GM19025 (cell line): ENCODE data around the gene SLC39A11.
"Not testable (repeated sequence)": the region's sequence is repeated elsewhere in the genome, so short reads cannot be mapped to it uniquely, and the experiment has no call there.

Experiments used
- ATAC-seq: cut with Tn5 transposase; IDR thresholded peaks from one replicate; pipeline ENCODE4 v1.9.1; 2021; ENCODE audit warnings: mild to moderate bottlenecking, low read depth, moderate library complexity; ENCODE audit not compliant: unreplicated experiment

Gene SLC39A11

DNA sequence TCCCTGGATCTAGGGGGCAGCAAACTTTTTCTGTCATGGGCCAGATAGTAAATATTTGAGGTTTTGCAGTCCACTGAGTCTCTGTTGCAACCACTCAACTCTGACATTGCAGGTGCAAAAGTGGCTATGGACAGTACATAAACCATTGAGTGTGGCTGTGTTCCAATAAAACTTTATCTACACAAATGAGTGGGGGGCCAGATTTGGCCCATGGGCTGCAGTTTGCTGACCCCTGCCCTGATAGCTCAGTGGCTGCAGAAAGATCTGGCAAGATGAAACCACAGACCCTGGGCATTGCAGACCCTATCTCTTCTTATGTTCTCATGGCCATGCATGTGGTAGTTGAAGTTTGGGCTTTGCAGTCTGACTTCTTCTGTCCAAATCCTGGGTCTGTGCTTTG is 440.5 kb downstream of the SLC39A11 start:
- ATAC-seq = no peak

DNA sequence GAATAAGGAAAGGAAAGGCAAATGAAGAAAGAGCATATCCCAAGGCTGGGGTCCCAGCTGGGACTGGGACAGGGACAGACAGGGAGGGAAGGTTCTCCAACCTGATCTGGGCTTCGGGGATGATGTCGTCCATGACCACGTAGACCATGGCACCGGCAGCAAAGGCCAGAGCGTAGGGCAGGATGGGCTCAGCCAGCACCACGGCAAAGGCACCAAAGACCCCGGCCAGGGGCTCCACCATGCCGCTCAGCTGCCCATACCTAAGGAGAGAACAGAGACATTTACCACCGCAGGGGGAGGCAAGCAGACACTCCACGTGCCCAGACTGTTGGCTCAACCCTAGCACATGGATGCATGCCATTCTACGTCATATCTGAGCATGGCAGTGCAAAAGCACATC is 443.8 kb downstream of the SLC39A11 start:
- no peak for ATAC-seq

DNA sequence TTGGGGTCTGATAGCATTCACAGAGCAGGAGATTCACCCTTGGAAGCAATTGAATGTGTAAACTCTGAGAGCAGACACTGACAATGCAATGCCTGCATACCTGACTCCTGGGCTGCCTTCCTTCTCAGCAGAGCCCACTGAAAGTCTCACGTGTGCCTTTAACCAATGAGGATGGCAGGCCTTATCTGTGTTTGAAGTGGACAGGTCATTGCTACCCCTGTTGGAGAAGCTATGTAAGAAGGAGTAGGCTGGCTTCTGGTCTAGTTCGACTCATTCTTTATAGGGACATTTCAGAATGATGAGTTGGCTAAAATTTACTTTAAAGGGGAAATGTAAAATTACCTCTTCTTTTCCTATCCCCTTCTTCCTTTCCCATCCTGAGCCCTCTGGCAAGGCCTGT is 446.3 kb downstream of the SLC39A11 start:
- no peak for ATAC-seq

DNA sequence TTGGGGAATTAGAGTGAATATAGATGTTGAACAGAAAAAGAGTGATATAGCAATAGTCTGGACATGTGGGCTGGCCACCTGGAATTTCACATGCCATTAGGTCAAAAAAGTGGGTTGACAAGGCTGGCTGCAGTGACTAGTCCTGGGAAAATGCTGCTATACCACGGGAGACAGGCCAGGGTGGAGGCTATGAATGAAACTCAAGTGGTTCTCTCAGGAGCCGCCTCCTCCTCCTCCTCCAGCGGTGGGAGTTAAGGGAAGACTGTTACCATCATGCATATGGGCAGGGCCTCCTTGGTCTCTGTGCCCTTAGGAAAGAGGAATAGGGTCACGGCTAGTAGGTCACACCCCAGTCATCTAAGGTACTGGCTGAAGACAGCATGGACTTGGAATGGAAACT is 448.0 kb downstream of the SLC39A11 start:
- ATAC-seq = no peak

DNA sequence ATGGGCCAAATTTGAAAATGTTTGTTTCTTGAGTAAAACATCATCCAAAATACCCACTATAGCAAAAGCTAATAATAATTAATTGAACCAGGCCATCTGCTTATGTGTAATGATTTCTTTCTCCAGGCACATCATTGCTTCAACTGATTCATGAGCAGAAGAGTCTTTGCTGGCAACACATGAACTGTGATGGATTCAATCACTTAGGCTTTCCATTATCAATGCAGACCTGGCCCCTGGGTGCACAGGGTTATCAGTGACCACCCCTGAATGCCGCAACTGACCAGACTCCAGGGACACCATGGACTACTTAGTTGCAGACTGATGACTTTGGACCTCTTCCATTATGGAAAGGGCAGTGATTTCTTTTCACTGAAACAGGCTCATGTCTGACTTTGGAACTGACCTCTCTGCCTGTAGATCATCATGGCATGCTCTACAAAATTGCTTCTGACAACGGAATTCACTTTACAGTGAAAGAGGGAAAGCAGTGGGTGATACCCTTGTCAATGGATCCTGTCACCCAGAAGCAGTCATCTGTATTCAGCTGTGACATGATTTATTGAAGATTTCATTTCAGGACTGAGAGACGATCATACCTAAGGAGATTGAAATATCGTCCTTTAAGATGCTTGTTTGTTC is 448.8 kb downstream of the SLC39A11 start:
- no peak for ATAC-seq

DNA sequence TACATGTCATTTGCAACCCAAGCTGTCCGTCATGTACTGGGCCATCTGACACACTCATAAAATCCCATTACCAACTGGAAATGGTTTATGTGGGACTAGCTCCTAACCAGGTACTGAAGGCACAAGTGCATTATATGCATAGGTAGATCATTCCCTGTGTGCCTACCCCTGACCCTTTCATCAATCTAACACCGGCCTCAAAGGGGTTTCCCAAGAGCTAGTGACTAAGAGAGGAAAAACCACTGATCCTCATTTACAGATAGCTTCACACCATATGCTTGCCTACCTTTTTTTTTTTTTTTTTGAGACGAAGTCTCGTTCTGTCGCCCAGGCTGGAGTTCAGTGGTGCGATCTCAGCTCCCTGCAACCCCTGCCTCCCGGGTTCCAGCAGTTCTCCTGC is 449.8 kb downstream of the SLC39A11 start:
- no peak for ATAC-seq

DNA sequence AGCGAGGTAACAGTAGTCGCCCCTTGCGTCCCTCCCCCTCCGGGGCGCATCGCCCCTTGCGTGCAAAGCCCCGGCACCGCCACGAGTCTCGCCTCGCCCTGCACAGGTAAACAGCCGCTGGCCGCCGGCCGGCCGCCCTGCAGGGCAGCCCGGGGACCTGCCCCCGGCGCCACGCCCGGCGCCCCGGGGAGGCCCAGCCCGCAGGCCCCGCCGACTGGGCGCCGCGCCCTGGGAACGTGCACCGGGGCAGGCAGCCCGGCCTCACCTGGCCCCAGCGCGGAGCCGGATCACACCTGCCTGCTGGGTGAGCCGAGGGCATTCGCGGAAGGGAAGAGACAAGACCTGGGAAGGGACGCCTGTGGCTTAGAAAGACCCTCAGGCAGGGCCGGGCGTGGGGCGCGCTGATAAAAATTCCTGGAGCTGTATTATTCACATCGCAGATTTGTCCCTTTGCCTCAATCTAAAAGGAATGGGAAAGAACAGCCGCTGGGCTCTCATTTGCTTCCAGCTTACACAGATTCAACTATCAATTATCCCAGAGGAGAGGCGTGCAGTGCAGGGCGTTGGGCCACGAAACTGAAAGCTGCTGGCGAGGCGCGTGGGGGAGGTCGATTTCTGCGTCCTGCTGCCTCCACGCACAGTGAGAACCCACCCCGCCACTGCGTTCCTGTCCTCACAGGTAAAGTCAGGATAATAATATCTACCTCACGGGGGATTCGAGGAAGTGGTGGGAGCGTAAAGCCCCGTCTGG is 451.9 kb downstream of the SLC39A11 start:
- no peak for ATAC-seq

DNA sequence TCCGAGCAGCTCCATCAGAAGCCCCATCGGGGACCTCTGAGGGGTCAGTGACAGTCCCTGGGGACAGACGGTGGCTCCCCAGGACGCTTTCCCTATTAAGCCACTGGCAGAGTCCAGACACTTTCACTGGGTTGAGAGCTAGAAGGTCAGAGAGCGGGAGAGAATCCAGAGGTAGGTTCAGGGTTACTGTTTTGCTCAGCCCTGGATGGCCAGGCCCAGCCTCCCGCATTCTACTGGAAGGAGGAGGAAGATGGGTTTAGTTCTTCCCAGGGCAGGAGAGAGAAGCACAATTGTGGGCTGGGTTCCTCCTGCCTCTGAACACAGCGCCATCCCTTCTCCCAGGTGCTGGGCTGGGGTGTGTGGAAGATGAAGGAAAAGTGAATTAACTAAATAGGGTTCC is 452.8 kb downstream of the SLC39A11 start:
- no peak for ATAC-seq

DNA sequence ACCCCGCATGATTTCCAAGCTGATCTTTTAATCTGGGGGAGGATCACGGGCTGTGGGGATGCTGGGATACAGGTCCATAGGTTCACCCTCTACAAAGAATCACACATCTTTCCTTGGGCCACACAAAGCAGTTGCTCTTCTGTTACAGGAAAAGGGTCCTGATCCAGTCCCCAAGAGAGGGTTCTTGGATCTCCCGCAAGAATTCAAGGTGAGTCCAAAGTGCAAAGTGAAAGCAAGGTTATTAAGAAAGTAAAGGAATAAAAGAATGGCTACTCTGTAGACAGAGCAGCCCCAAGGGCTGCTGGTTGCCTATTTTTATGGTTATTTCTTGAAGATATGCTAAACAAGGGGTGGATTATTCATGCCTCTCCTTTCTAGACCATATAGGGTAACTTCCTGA is 453.6 kb downstream of the SLC39A11 start:
- ATAC-seq = not testable (repeated sequence)

DNA sequence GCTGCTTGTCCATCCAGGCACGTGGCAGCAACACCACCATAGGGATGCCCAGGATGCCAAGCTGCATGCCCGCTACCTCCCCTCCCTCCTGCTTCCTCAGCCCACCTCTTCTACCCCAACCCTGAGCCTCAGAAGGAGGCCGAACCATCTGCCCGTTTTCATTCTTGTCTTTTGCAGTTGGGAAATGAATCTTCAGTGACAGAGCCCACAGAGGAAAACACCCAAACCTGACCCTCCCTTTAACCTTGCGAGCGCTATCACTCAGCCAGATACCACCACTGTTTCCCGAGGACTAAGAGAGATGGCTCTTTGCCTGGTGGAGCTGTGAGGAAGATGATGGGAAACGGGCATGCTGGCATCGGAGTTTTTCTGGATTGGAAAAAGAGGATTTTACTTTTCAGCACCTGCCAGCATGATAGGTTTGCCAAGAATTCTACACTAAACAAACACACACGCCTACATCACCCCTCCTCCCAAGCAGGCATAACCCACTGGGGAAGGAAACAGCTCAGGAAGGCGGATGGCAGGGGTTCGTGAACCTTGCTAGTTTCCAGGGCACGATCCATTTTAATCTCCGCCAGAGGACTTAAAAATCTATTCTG is 457.4 kb downstream of the SLC39A11 start:
- no peak for ATAC-seq

DNA sequence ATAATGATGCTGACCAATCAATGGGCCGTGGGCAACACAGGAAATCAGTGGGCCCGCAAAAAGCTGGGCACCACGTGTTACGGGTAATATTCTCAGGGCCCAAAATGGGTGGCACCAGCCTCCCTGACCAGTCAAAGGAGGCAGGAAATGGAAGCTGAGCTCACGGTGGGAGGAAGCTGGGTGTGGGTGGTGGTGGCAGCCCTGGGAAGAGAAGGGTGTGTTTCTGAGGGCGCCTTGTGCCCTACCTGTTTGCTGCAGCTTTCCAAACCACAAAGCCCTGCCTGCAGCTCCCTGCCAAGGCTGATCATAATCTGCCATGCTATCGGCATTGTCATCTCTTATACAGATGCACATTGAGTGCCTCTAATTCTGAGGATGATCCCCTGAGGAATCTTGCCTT is 457.9 kb downstream of the SLC39A11 start:
- no peak for ATAC-seq

DNA sequence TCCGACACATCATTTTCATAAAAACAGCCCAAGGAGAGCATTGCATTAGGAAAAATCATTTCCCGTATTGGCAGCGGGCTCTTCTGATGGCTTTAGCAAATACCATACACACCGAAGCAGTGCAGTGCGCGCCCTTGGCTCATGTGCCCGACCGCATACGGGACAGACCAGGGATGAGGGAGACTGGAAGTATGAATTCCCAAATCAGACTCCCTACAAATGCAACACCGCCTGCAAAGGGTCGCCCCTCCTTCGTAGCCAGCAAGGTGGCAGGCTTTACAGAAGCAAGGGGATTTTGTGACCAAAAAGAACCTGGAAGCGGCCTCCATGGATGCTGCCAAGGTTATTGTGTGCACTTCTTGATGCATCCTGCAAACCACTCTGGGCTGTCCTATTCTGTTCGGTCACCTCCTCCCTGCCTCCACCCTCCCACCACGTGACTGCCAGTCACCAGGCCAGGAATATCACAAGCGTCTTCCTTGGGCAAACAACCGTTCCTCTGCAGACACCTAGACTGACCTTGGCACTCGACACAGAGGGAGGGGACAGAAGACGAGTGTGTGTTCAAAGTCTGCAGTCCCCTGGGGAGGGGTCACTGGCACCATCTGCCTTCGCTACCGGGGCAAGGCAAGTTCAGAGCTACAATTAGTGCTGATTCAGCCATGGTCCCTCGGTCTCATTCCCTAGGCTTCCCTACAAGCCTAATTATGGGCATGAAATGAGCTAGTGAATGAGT is 460.4 kb downstream of the SLC39A11 start:
- ATAC-seq = no peak

DNA sequence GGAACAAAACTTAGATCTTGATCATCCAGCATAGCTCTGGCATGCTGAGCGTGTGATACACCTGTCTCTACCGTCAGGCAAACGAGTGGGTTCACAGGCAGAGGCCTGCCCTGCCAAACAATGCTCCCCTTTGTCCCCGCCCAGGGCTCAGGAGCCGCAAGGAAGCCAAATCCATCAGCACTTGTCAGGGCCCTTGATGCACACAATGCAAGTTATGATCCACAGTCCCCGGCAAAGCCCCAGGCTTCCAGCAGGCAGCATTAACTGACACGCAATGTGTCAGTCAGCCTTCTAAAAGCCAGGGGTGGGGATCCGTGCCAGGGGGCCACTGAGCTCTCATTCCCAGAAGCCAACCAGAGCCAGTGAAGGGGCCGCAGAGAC is 460.9 kb downstream of the SLC39A11 start:
- no peak for ATAC-seq

DNA sequence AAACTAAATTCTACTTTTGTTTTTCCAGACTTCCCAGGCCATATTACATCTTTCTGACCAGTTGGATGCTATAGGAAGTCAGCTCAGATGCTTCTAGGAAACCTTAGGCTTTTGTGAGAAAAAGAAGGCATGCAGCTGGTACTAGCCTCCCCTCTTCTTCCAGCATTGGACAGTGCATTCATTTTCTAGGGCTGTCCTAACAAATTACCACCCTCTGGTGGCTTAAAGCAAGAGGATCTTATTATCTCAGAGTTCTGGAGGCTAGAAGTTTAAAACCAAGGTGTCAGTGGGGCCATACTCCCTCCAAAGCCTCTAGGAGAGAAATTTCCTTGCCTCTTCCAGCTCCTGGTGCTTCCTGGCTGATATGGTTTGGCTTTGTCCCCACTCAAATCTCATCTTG is 467.8 kb downstream of the SLC39A11 start:
- no peak for ATAC-seq

DNA sequence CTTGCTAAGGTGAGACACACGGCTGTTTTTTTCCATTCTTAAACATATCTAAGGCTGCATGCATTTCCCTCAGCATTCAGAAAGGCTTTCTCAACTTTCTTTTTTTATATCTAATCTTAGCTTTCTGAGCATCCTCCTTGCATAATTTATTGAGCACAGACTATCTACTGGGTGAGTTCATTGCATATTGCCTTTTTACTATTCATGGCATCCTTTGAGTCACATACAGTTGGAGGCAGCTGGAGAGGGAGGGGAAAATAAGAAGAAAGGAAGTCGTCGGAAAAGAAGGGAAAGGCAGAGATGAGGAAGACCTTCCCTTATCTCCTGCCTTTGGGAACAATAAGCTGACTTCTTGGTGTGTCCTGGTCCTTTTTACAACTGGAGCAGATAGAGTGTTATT is 468.3 kb downstream of the SLC39A11 start:
- no peak for ATAC-seq

DNA sequence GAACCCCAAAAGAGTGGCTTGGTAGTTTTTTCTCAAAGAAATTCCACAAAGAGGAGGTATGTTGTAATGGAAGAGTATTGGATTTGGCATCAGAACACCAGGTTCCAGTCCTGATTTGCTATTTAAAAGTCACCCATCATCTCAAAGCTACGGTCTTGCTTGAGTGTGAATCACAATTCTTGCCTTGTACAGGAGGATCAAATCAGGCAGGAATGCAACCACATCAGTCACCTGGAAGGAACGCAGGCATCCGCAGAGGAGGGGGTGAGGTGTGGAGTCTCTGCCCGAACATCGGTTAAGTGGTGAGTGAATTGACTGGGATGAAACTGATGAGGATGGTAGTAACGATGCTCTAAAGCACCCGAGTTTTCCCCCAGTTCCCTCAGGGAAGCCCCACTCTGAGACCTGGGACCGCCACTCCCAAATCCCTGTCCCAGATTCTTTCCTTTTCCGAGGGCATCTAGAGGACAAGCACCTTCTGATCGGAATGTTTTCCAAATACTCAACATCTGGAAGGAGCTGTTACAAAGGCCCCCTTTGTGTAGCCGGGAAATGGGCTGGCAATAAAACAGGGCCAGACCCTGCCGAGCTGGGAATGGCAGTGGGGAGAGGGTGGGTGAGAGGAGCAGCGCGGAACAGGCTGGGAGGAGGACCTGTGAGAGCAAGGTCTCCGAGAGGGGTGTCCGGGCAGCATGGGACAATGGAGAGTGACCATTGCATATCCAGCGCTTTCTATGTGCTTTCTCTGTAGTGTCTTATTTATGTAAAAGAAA is 469.6 kb downstream of the SLC39A11 start:
- ATAC-seq = no peak

DNA sequence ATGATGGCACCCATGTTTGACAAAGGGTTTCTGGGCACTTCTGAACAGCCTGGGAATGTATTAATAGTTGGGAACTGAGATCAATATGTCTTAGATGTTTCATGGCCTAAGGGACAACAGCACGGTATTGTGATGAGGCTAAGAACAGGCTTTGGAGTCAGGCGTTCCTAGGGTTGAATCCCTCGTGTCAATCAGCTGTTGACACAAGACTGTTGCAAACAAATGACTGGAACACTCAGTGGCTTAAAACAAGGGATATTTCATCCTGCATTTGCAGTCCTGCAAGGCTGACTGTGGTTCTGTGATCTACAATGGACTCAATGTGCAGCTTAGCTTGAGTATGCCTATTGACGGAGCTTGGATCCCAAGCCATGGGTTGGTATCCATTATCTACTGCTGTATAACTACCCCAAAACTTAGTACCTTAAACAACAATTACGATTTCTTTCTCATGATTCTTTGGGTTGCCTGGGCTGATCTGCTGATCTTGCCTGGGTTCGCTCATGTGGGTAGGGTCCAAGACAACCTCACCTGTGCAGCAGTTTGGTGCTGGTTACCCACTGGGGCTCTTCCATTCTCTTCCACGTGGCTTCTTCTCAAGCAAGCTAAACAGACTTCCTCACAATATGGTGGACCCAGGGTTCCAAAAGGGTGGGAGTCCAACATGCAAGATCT is 472.4 kb downstream of the SLC39A11 start:
- no peak for ATAC-seq

DNA sequence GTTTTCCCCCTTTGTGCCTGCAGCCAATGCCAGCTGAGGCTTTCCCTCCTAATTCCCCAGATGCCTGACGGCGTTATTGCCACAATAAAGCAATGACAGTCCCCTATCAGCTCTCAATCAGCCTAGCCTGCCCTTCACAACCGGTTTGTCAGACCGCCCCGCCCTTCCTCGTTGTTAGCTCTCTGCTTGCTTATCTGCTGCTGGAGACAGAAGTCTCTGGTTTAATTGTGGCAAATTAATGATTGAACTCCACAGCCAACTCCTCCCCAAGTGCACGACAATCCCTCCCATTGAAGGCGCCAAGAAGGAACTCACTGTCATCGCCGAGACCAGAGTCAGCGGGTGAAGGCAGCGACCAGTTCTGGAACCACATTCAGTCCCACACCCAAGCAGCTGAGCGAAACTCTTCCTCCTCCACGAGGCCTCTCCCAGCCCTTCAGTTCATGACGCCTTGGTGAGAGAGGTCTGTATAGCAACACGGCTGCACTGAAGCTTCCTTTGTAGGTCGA is 474.4 kb downstream of the SLC39A11 start:
- ATAC-seq = peak; percentile 67

DNA sequence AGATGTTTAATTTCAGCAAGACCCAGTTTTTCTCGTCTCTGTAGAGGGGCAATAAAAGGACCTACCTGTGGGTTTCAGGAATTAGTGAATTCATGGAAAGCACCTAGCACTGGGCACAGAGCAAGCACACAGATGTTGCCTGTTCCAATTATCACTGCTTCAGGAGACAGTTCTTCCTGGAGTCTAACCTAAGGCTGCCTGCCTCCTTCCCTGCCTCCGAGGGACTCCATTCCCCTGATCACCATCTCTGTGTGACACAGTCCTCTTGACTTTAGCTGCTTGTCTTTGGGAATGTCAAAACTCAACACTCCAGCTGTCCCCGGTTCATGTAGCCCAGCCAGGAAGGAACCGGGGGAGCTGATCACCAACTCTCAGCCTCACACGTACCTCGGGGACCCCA is 474.9 kb downstream of the SLC39A11 start:
- no peak for ATAC-seq

DNA sequence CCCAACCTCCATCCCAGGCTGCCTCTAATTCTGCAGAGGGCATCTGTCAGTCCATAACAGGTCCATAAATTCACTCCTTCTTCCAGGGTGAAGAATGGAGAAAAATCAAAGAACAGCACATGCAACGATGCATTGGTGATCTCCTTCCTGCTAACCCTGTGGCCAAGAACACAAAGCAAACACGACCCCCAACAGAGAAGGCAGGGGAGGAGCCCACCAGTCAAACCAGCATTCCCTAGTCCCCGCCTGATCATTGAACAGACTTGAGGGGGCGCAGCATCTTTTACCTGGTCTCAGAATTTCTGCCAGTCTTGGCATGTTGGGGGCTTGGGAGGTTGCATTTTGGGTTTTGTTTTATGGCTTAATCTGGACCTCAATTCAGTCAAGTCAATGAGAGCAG is 476.0 kb downstream of the SLC39A11 start:
- ATAC-seq = no peak
